Mesenchymal stem cell (in vitro differentiated cells and primary cell): ENCODE results near the gene FKBP2.

Source experiments
- DNase-seq: peaks from one replicate; pipeline ENCODE4 v3.0.0-alpha.2; 2013
- H2AFZ ChIP-seq: one replicate; pipeline ENCODE4 v1.6.1; 2013; ENCODE audit warnings: low read depth, mild to moderate bottlenecking, control low read depth, inconsistent platforms, low read length, moderate library complexity
- H2AK5ac ChIP-seq: 2 replicates; pipeline ENCODE4 v1.6.1; 2013; ENCODE audit warnings: low read length, moderate library complexity, mild to moderate bottlenecking, inconsistent platforms; ENCODE audit not compliant: severe bottlenecking
- H2BK120ac ChIP-seq: one replicate; pipeline ENCODE4 v1.6.1; 2013; ENCODE audit warnings: low read depth, mild to moderate bottlenecking, inconsistent platforms, low read length, moderate library complexity
- H2BK12ac ChIP-seq, 2 experiments: one replicate each; pipeline ENCODE4 v1.6.1; 2013; ENCODE audit warnings: inconsistent platforms in 2 of 2, low read length in 2 of 2, mild to moderate bottlenecking in 2 of 2, moderate library complexity in 2 of 2, control low read depth in 1 of 2
- H2BK15ac ChIP-seq: one replicate; pipeline ENCODE4 v1.6.1; 2013; ENCODE audit warnings: mild to moderate bottlenecking, low read depth, inconsistent platforms; ENCODE audit not compliant: poor library complexity, severe bottlenecking
- H2BK5ac ChIP-seq: 2 replicates; pipeline ENCODE4 v1.6.1; 2013; ENCODE audit warnings: low read depth, mild to moderate bottlenecking, low read length, control low read depth, inconsistent platforms; ENCODE audit not compliant: poor library complexity, severe bottlenecking
- H3K14ac ChIP-seq, 2 experiments: one replicate each; pipeline ENCODE4 v1.6.1; 2013; ENCODE audit warnings: inconsistent platforms in 2 of 2, low read length in 2 of 2, control low read depth in 1 of 2, mild to moderate bottlenecking in 1 of 2, moderate library complexity in 1 of 2
- H3K18ac ChIP-seq, 2 experiments: one replicate each; pipeline ENCODE4 v1.6.1; 2013; ENCODE audit warnings: inconsistent platforms in 2 of 2, low read length in 2 of 2, control low read depth in 1 of 2, low read depth in 1 of 2, mild to moderate bottlenecking in 1 of 2
- H3K23ac ChIP-seq, 2 experiments: one replicate each; pipeline ENCODE4 v1.6.1; 2013; ENCODE audit warnings: inconsistent platforms in 2 of 2, low read length in 2 of 2, mild to moderate bottlenecking in 2 of 2, moderate library complexity in 2 of 2, control low read depth in 1 of 2
- H3K27ac ChIP-seq: 2 replicates; pipeline ENCODE4 v1.5.1; 2013; ENCODE audit warnings: mild to moderate bottlenecking, moderate library complexity, low read length, control low read depth, inconsistent platforms; ENCODE audit not compliant: poor library complexity, severe bottlenecking
- H3K27me3 ChIP-seq, 2 experiments: 2 replicates each; pipeline versions ENCODE4 v1.6.1 to v1.7.0; 2013; ENCODE audit warnings: low read length in 2 of 2, mild to moderate bottlenecking in 2 of 2, moderate library complexity in 2 of 2, control low read depth in 1 of 2, inconsistent platforms in 1 of 2; ENCODE audit not compliant: control insufficient read depth in 1 of 2, insufficient read depth in 1 of 2
- H3K36me3 ChIP-seq, 2 experiments: 2 replicates each; pipeline versions ENCODE4 v1.6.1 to v1.7.0; 2013; ENCODE audit warnings: low read length in 2 of 2, control low read depth in 1 of 2, inconsistent platforms in 1 of 2, low read depth in 1 of 2, mild to moderate bottlenecking in 1 of 2; ENCODE audit not compliant: insufficient read depth in 2 of 2, control insufficient read depth in 1 of 2
- H3K4ac ChIP-seq, 2 experiments: one replicate each; pipeline ENCODE4 v1.6.1; 2013; ENCODE audit warnings: inconsistent platforms in 2 of 2, low read length in 2 of 2, mild to moderate bottlenecking in 2 of 2, moderate library complexity in 2 of 2, control low read depth in 1 of 2, low read depth in 1 of 2
- H3K4me1 ChIP-seq: 2 replicates; pipeline ENCODE4 v1.6.1; 2013; ENCODE audit warnings: low read depth, low read length, control low read depth; ENCODE audit not compliant: control insufficient read depth, insufficient read depth
- H3K4me2 ChIP-seq: 2 replicates; pipeline ENCODE4 v1.6.1; 2013; ENCODE audit warnings: low read length, mild to moderate bottlenecking, inconsistent platforms; ENCODE audit not compliant: poor library complexity, severe bottlenecking
- H3K4me3 ChIP-seq, 2 experiments: 2 replicates each; pipeline versions ENCODE4 v1.5.1 to v1.7.0; 2013; ENCODE audit warnings: low read length in 2 of 2, mild to moderate bottlenecking in 2 of 2, control low read depth in 1 of 2, low read depth in 1 of 2; ENCODE audit not compliant: insufficient read depth in 1 of 2
- H3K79me1 ChIP-seq: replicated peaks from 2 replicates; pipeline ENCODE4 v1.6.1; 2013; ENCODE audit warnings: mild to moderate bottlenecking, control low read depth, low read length, inconsistent platforms; ENCODE audit not compliant: poor library complexity, severe bottlenecking
- H3K9ac ChIP-seq: 2 replicates; pipeline ENCODE4 v1.7.0; 2013; ENCODE audit warnings: mild to moderate bottlenecking, low read length, moderate library complexity
- H3K9me3 ChIP-seq: 2 replicates; pipeline ENCODE4 v1.7.0; 2013; ENCODE audit warnings: mild to moderate bottlenecking, low read length; ENCODE audit not compliant: control insufficient read depth
- H4K8ac ChIP-seq: one replicate; pipeline ENCODE4 v1.6.1; 2013; ENCODE audit warnings: inconsistent platforms, mild to moderate bottlenecking, low read length, moderate library complexity
- H4K91ac ChIP-seq: one replicate; pipeline ENCODE4 v1.6.1; 2013; ENCODE audit warnings: mild to moderate bottlenecking, low read length, inconsistent platforms
- WGBS: methylation state at CpG from one replicate; pipeline ENCODE4 v1.1.7; 2013; ENCODE audit warnings: mixed read lengths; 5-methylcytosine and 5-hydroxymethylcytosine counted together

FKBP2 gene

GRCh38 chr11:64225608-64226506 is 15.0 kb upstream of the FKBP2 start, which contains the start of the genes NUDT22 and TRPT1:
Gene NUDT22, plus strand, starts transcription at chr11:64226274. Its CDS starts 379 bp downstream, at chr11:64226653.
Gene TRPT1, minus strand, starts transcription at chr11:64226186. Its CDS starts 326 bp downstream, at chr11:64225860.
- DNase-seq, result peak; percentile 85
- peak within 1 kb of the TSS; percentile 96 for H4K8ac ChIP-seq
- no peaks in the 10 kb centered on the region for H3K9me3 ChIP-seq
- no peaks in the 10 kb centered on the region for H3K27me3 ChIP-seq
- peak within 1 kb of the TSS in 1 of 2 experiments; percentile 63 for H3K14ac ChIP-seq
- H2BK12ac ChIP-seq, result peak within 1 kb of the TSS; percentile 28 to 76
- peak within 1 kb of the TSS; percentile 95 for H2AFZ ChIP-seq
- H3K27ac ChIP-seq, result peak within 1 kb of the TSS; percentile 80
- peak within 1 kb of the TSS; percentile 93 for H4K91ac ChIP-seq
- peak within 1 kb of the TSS; percentile 89 for H3K4me2 ChIP-seq
- under 1% methylated on average over 47 of the region's 54 CpGs for WGBS
- peak within 1 kb of the TSS; percentile 50 for H2BK120ac ChIP-seq
- peak within 1 kb of the TSS; percentile 90 for H2BK5ac ChIP-seq
- peaks cover 52% of the 10 kb centered on the region for H3K4me1 ChIP-seq
- peaks cover 24% of the 10 kb centered on the region for H3K79me1 ChIP-seq
- H3K23ac ChIP-seq, result peak within 1 kb of the TSS in 1 of 2 experiments; percentile 83
- peak within 1 kb of the TSS; percentile 51 for H2AK5ac ChIP-seq
- peak within 1 kb of the TSS; percentile 92 to 95 for H3K4me3 ChIP-seq
- H3K18ac ChIP-seq, result peak within 1 kb of the TSS; percentile 89 to 97
- peak within 1 kb of the TSS; percentile 95 for H3K9ac ChIP-seq
- H3K36me3 ChIP-seq, result peaks cover 19 to 28% of the 10 kb centered on the region in 2 experiments
- peak within 1 kb of the TSS; percentile 73 for H2BK15ac ChIP-seq
- H3K4ac ChIP-seq, result peak within 1 kb of the TSS; percentile 88 to 94

GRCh38 chr11:64226507-64227051 is 14.3 kb upstream of the FKBP2 start:
- Histone ChIP-seq H2AK5ac (peak overlapping the region; percentile 51), H2BK15ac (peak overlapping the region; percentile 73), H3K9ac (peak overlapping the region; percentile 95), H2BK5ac (peak overlapping the region; percentile 90), H2BK120ac (peak overlapping the region; percentile 50), H3K36me3 (peaks cover 14 to 25% of the 10 kb centered on the region in 2 experiments), H3K4me2 (peak overlapping the region; percentile 82), H3K14ac (peak overlapping the region in 1 of 2 experiments; percentile 63), H2BK12ac (peak overlapping the region; percentile 28 to 70), H2AFZ (peak overlapping the region; percentile 76), H3K9me3 (no peaks in the 10 kb centered on the region), H3K4me3 (peak overlapping the region; percentile 92 to 95), H4K91ac (peak overlapping the region; percentile 93), H3K4me1 (peaks cover 53% of the 10 kb centered on the region), H3K27me3 (no peaks in the 10 kb centered on the region), H3K23ac (peak overlapping the region in 1 of 2 experiments; percentile 83), H3K18ac (peak overlapping the region; percentile 86 to 97), H3K27ac (peak overlapping the region; percentile 58), H4K8ac (peak overlapping the region; percentile 96), H3K4ac (peak overlapping the region; percentile 88 to 94), H3K79me1 (peaks cover 26% of the 10 kb centered on the region)
- WGBS, result 33% methylated on average over 26 of the region's 26 CpGs
- no peak for DNase-seq

GRCh38 chr11:64227405-64227956 is 13.4 kb upstream of the FKBP2 start:
- H2BK15ac ChIP-seq, result no peak overlapping the region
- peak overlapping the region; percentile 82 for H3K4me2 ChIP-seq
- peaks cover 62% of the 10 kb centered on the region for H3K4me1 ChIP-seq
- H3K4ac ChIP-seq, result peak overlapping the region in 1 of 2 experiments; percentile 94
- no peaks in the 10 kb centered on the region for H3K9me3 ChIP-seq
- H2BK5ac ChIP-seq, result no peak overlapping the region
- 86% methylated on average over 3 of the region's 3 CpGs for WGBS
- H3K4me3 ChIP-seq, result peak overlapping the region in 1 of 2 experiments; percentile 95
- no peak overlapping the region for H4K8ac ChIP-seq
- peak overlapping the region; percentile 1 for H3K27ac ChIP-seq
- peak overlapping the region; percentile 95 for H3K9ac ChIP-seq
- no peak overlapping the region for H3K18ac ChIP-seq
- no peaks in the 10 kb centered on the region for H3K27me3 ChIP-seq
- no peak overlapping the region for H2BK12ac ChIP-seq
- DNase-seq, result no peak
- H3K36me3 ChIP-seq, result peaks cover 14 to 34% of the 10 kb centered on the region in 2 experiments
- H3K79me1 ChIP-seq, result peaks cover 32% of the 10 kb centered on the region
- peak overlapping the region; percentile 47 for H4K91ac ChIP-seq
- peak overlapping the region in 1 of 2 experiments; percentile 70 for H3K23ac ChIP-seq
- H2AK5ac ChIP-seq, result peak overlapping the region; percentile 47
- H3K14ac ChIP-seq, result no peak overlapping the region
- no peak overlapping the region for H2BK120ac ChIP-seq
- H2AFZ ChIP-seq, result no peak overlapping the region
